Retinal pigment epithelial cell (primary cell): ENCODE data around the gene LAPTM5.
"Not testable (repeated sequence)": the region's sequence is repeated elsewhere in the genome, so short reads cannot be mapped to it uniquely, and the experiment has no call there.

Experiments used
- DNase-seq: peaks from one replicate; pipeline ENCODE4 v3.0.0-alpha.2; 2010; ENCODE audit warnings: low read depth
- H3K4me3 ChIP-seq: 2 replicates; pipeline ENCODE4 v1.5.1; 2011; ENCODE audit warnings: mild to moderate bottlenecking, low read length, control low read depth, moderate library complexity
- CTCF ChIP-seq: conservative IDR thresholded peaks from 2 replicates; pipeline ENCODE4 v1.5.1; 2011; ENCODE audit warnings: low read depth, low read length, control low read depth, inconsistent platforms

Gene LAPTM5

GRCh38 chr1:30768830-30769718 is 11.5 kb upstream of the LAPTM5 start:
- DNase-seq, result no peak

GRCh38 chr1:30768159-30768829 is 10.7 kb upstream of the LAPTM5 start:
- no peak overlapping the region for H3K4me3 ChIP-seq
- DNase-seq, result no peak
- TF ChIP-seq CTCF, result no peak

More at GRCh38 chr1:30768830-30769718, 11.5 kb upstream of the LAPTM5 start:
- no peak overlapping the region for H3K4me3 ChIP-seq
- TF ChIP-seq CTCF, result no peak

GRCh38 chr1:30766948-30767347 is 9.4 kb upstream of the LAPTM5 start:
- H3K4me3 ChIP-seq, DNase-seq: not testable (repeated sequence)

- H3K4me3 ChIP-seq, result no peak overlapping the region
- no peak for DNase-seq
- TF ChIP-seq CTCF, result no peak
Measured at GRCh38 chr1:30765556-30766434, 8.2 kb upstream of the LAPTM5 start.

- no peak for TF ChIP-seq CTCF
- H3K4me3 ChIP-seq, result no peak overlapping the region
- DNase-seq, result no peak
Measured at GRCh38 chr1:30764939-30765555, 7.5 kb upstream of the LAPTM5 start.

GRCh38 chr1:30764396-30764795 is 6.8 kb upstream of the LAPTM5 start:
- no peak for TF ChIP-seq CTCF
- no peak for DNase-seq
- H3K4me3 ChIP-seq, result no peak overlapping the region

- TF ChIP-seq CTCF, result no peak
- DNase-seq, result no peak
- H3K4me3 ChIP-seq, result no peak overlapping the region
Measured at GRCh38 chr1:30763651-30764248, 6.2 kb upstream of the LAPTM5 start.
